NCI-H128 (cell line): ENCODE results near the gene MLF1.

Source experiments
- DNase-seq: peaks from one replicate; lab custom pipeline; 2025; ENCODE audit not compliant: unreplicated experiment; lab: John Stamatoyannopoulos, UW

The MLF1 gene

GRCh38 chr3:158573714-158574113 lies 2.7 kb downstream of the MLF1 start:
- DNase-seq: no peak

DNA sequence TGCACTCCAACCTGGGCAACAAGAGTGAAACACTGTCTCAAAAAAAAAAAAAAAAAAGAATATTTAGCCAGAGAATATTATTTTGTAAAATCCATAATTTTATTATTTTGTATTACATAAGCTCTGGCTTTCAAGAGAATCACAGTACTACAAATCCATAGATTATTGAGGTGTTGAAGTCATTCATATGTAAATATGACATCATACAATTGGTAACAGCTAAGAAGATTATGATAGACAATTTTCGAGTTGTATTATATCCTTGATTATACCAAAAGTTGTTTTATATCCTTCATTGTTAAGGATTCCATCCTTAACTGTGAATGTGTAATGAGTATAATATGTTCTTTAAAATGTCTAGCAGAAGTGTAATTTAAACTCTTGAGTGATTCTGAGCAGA lies 3.7 kb downstream of the MLF1 start:
- no peak for DNase-seq

DNA sequence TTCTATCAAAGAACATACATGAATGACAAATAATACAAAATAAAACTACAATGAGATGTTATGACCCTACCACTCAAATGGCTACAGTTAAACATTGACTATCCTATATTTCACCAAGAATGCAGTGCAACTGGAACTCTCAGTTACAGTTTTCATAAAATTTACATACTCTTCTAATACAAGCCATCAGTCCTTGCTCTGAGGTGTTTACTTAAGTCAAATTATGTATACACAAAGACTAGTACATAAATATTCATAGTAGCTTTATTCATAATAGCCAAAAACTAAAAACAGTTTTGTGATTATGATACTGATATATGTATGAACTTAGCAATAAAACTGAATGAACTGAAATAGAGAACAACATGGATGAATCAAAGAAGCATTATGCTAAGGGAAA lies 19.2 kb downstream of the MLF1 start:
- DNase-seq: no peak

DNA sequence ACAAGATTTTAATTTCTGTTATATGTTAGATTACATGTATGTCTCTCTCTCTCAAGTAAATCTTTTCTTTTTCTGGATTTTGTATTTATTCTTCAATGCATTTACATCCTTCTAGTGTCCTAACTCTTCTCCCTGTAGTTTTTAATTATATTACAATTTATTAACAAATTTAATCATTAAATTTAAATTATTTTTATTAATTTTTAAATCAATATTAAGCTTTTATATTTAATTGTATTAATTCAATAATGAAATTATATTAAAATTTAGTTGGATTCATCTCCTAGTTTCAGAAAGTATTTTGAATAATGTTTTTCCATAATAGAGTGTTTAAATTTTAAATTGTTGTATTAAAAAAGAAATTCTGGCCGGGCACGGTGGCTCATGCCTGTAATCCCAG lies 29.8 kb downstream of the MLF1 start:
- no peak for DNase-seq

DNA sequence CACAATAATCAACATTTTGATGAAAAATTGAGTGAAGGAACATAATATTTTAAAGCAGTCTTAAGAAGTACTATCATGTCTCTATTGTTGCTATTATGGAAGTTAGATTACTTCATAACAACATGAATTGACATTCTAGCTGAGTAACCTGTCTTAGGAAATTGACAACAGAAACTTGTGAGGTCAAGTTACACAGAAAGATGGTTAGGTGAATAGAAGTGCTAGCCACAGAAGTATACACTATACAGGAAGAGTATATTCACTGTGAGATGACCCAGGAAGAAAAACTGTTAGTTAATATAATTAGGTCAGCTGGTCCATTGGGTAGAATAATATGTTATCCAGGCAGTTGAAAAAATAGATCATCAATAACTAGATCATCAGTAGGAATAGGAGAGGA lies 31.2 kb downstream of the MLF1 start:
- no peak for DNase-seq

GRCh38 chr3:158617982-158618875 lies 47.2 kb downstream of the MLF1 start:
- DNase-seq: no peak

DNA sequence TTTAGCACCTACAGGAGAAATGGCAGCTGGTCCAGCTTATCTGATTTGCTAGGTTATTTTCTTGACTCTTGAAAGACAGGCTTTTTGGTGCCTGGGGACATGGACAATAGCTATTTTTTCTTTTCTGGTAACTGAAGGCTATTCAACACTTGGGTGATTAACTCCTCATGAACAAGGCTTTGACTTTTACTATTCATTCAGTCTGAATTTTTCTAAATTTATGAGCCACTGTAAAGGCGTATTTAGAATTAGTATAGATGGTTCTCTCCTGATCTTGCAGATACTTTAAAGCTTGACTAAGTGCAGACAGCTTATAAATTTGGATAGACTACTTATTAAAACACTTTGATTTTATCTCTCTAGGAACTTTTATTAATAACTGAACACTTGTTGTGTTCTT lies 54.9 kb downstream of the MLF1 start:
- no peak for DNase-seq

DNA sequence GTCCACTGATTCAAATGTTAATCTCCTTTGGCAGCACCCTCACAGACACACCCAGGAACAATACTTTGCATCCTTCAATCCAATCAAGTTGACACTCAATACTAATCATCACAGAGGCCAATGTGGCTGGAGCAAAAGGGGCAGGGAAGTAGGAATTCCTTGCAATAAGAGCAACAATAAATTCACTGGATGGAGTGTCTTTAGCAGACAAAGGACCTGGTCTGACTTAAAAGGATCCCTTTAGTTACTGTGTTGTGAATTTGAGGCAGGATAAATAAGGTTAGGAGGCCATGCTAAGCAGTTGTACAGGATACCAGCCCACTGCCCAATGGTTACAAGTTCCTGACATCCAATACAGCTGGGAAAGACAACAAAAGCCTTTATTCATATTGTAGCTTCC lies 61.0 kb downstream of the MLF1 start:
- no peak for DNase-seq

- no peak for DNase-seq
Measured at GRCh38 chr3:158640646-158641045, 69.7 kb downstream of the MLF1 start.

DNA sequence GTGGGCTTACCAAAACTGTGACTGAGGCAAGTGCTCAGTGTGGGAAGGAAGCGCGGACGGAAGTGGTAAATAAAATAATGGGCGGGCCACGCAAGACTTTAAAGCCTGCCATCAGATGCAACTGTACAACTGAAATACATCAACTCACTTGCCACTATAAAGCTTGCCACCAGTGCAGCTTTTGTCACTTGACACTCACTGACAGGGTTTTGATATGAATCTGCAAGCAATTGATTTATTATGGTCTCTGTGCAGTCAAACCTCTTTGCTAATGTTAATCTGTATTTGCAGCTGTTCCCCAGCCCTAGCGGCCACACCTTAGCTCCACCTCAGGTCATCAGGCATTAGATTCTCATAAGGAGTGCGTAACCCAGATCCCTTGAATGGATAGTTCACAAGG lies 71.0 kb downstream of the MLF1 start:
- DNase-seq: no peak

GRCh38 chr3:158642474-158643210 lies 71.6 kb downstream of the MLF1 start:
- no peak for DNase-seq

- DNase-seq: peak; percentile 88
Measured at GRCh38 chr3:158644345-158644908, 73.4 kb downstream of the MLF1 start, which contains the start of gene GFM1. Gene GFM1 (plus strand): TSS chr3:158644527. CDS start chr3:158644635, 108 bp downstream.

GRCh38 chr3:158649791-158650190 lies 78.8 kb downstream of the MLF1 start:
- no peak for DNase-seq

- no peak for DNase-seq
Measured at GRCh38 chr3:158651192-158651591, 80.2 kb downstream of the MLF1 start.

DNA sequence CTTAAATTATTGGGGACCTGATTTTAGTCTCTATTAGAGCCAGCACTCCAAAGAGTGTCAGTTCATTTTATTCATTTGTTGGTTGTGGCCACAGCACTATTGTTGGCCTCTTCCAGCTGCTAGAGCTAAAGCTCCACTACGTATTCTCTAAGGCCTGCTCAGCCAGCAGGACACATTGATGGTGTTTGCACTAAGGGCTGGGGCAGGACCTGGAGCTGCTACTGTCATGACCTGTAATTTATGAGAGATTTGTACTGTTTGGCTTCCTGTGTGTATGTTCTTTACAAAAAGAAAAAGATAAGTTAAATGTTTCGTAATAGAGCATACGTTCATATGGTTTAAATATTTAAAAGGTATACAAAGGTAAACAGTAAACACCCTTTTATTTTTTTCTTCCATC lies 81.5 kb downstream of the MLF1 start:
- no peak for DNase-seq
